ENCODE data around the gene COCH.

COCH gene

DNA sequence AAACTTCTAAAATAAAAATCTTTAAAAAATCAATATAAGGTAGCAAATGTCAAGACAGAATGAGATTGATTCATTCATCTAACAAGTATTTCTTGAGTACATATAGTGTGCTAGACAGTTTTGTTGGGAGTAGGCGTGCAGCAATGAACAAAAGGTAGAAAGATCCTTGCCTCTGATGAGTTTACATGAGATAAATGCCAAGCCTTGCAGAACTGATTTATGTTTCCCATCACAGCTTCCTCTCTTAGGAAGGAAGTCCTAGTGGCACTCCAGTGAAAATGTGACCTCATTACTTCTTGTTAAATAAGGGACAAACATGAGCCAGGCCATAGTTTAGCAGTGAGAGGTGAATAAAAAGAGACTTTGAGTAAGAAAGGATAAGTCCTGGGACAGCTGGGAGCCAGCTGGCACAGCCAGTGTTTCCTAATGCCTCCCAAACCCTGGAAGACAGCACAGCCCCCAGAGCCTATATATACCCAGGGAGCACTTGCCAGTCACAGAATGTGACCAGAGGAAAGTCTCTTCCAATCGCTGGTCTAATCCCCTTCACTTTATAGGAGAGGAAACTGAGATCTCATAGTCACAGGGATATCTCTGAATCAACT lies 4.7 kb upstream of the COCH start:
- no peak overlapping the region for H3K4me3 Mint-ChIP-seq
- TF ChIP-seq, protein P1, sequence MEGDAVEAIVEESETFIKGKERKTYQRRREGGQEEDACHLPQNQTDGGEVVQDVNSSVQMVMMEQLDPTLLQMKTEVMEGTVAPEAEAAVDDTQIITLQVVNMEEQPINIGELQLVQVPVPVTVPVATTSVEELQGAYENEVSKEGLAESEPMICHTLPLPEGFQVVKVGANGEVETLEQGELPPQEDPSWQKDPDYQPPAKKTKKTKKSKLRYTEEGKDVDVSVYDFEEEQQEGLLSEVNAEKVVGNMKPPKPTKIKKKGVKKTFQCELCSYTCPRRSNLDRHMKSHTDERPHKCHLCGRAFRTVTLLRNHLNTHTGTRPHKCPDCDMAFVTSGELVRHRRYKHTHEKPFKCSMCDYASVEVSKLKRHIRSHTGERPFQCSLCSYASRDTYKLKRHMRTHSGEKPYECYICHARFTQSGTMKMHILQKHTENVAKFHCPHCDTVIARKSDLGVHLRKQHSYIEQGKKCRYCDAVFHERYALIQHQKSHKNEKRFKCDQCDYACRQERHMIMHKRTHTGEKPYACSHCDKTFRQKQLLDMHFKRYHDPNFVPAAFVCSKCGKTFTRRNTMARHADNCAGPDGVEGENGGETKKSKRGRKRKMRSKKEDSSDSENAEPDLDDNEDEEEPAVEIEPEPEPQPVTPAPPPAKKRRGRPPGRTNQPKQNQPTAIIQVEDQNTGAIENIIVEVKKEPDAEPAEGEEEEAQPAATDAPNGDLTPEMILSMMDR (IDR thresholded peaks at IDR 0.05): no peak
- no peak overlapping the region for H3K27ac Mint-ChIP-seq
- H3K27me3 Mint-ChIP-seq (ENCODE audit: low read depth, poor library complexity): peaks cover 50% of the 10 kb centered on the region
- no peak for DNase-seq
- H3K36me3 Mint-ChIP-seq (ENCODE audit: low read depth): no peaks in the 10 kb centered on the region
- peaks cover 10% of the 10 kb centered on the region for H3K4me1 Mint-ChIP-seq
- H3K9me3 Mint-ChIP-seq: no peaks in the 10 kb centered on the region

- no peak for DNase-seq
- Mint-ChIP-seq H3K27ac (no peak overlapping the region), H3K36me3 (ENCODE audit: low read depth) (no peaks in the 10 kb centered on the region), H3K27me3 (ENCODE audit: low read depth, poor library complexity) (peaks cover 80% of the 10 kb centered on the region), H3K4me1 (peaks cover 15% of the 10 kb centered on the region), H3K9me3 (no peaks in the 10 kb centered on the region), H3K4me3 (no peak overlapping the region)
- TF ChIP-seq, protein P1 (IDR thresholded peaks at IDR 0.05): no peak
Measured at GRCh38 chr14:30872602-30873001, 1.8 kb upstream of the COCH start.

DNA sequence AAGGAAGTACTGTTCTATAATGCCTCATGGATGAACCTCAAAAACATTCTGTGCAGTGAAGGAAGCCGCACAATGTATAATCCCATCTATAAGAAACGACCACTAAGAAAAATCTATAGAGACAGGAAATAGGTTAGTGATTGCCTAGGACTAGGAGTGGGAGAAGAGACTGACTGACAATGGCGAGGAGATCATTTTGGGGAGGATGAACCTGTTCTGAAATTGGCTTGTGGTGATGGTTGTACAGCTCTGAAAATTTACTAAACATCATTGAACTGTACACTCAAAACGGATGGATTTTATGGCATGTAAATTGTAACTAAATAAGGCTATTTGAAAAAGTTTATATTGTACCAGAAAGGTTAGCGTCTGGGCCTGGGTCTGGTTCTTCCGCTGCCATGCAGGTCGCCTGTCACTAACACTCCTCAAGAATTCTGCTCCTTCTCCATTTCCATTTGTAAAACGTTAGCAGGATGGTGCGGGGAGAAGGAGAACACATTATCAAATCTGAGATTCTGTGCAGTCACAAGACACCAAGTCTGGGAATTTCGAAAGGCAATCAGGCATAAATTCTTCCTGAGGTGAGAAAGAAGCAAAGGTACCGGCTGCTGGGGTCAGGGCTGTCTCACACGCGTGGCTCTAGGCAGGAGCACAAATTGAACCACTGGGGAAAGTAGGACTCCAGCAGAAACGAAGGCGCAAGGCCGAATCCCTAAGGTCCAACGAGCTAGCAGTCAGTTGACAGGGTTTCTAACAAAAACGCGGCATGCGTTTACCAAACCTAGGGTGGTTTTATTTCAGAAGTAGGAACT lies 845 bp upstream of the COCH start:
- Mint-ChIP-seq H3K27me3 (ENCODE audit: low read depth, poor library complexity) (peaks cover 86% of the 10 kb centered on the region), H3K4me1 (peaks cover 15% of the 10 kb centered on the region), H3K27ac (no peak overlapping the region), H3K4me3 (peak overlapping the region; percentile 64), H3K36me3 (ENCODE audit: low read depth) (no peaks in the 10 kb centered on the region), H3K9me3 (no peaks in the 10 kb centered on the region)
- TF ChIP-seq, protein P1 (IDR thresholded peaks at IDR 0.05): no peak
- DNase-seq: no peak

GRCh38 chr14:30874999-30875787 lies 834 bp downstream of the COCH start:
- Mint-ChIP-seq H3K4me3 (peak overlapping the region; percentile 78), H3K27me3 (ENCODE audit: low read depth, poor library complexity) (peaks cover 78% of the 10 kb centered on the region), H3K36me3 (ENCODE audit: low read depth) (no peaks in the 10 kb centered on the region), H3K27ac (no peak overlapping the region), H3K9me3 (no peaks in the 10 kb centered on the region), H3K4me1 (peaks cover 15% of the 10 kb centered on the region)
- TF ChIP-seq, protein P1 (IDR thresholded peaks at IDR 0.05): no peak
- peak; percentile 26 for DNase-seq

- no peak for DNase-seq
- peaks cover 15% of the 10 kb centered on the region for H3K4me1 Mint-ChIP-seq
- no peak overlapping the region for H3K27ac Mint-ChIP-seq
- TF ChIP-seq, protein P1 (IDR thresholded peaks at IDR 0.05): no peak
- H3K4me3 Mint-ChIP-seq: peak overlapping the region; percentile 78
- H3K36me3 Mint-ChIP-seq (ENCODE audit: low read depth): no peaks in the 10 kb centered on the region
- H3K27me3 Mint-ChIP-seq (ENCODE audit: low read depth, poor library complexity): peaks cover 72% of the 10 kb centered on the region
- no peaks in the 10 kb centered on the region for H3K9me3 Mint-ChIP-seq
Measured at GRCh38 chr14:30875788-30876053, 1.4 kb downstream of the COCH start.

All from nephron progenitor cell (in vitro differentiated cells).